ENCODE measurements around the gene HARBI1. TPM values are rescaled to one million over a fixed set of nuclear protein-coding genes. Genes with fewer than 3 reads are reported as not detected.

The HARBI1 gene
- total and polyA plus RNA-seq, 5 experiments from 2014 or later = 5.5 to 9.4 (median 7.7) TPM

DNA sequence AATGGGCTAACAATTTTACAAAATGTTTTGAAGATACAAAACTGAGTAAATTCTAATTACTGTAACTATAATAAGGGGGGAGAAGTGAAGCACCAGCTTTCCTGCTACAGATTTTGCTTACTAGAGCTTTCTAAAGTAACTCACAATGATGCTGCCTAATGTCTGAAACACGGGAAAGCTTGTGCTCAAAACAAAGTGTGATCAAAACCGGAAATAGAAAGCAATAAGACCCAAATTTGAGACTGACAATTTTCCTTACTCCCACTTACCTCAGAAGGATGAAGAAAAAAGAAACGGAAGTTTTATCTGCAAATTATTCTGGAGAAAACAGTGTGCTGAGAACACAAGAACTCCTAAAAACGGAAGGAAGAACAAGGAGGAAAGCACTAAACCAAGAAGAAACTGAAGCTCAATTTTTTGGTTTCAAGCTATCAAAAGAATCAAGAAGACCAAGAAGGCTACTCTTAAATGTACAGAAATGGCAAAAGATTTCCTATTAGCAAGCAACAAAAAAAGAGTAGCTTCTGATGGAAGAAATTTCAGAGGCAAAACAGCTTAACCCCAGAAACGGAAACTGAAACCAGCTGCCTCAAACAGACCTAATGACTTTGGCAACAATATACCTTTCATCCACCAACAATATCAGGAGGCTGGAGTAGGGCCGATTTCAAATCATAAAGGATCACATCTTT, 56.6 kb downstream of the HARBI1 start:
- Mint-ChIP-seq H3K4me3 (peak overlapping the region; percentile 75 to 96 (median 90)), H3K36me3 (no peaks in the 10 kb centered on the region), H3K27ac (peak overlapping the region; percentile 81 to 98 (median 94)), H3K27me3 (no peaks in the 10 kb centered on the region), H3K4me1 (peaks cover 23 to 66% (median 62%) of the 10 kb centered on the region in 4 donors), H3K9me3 (no peaks in the 10 kb centered on the region)
- POLR2A ChIA-PET = interaction anchor here (1.1 to 1.7 kb wide), 3 partner anchors 33 to 140 kb away, joined by 3 to 9 read pairs (median 4); partner anchors contain the start of genes AMBRA1, ARHGAP1, ATG13 and ZNF408
- DNase-seq (peak in 4 of 10 donors; percentile 14 to 41 (median 30)), ATAC-seq (peak; percentile 76 to 85)

DNA sequence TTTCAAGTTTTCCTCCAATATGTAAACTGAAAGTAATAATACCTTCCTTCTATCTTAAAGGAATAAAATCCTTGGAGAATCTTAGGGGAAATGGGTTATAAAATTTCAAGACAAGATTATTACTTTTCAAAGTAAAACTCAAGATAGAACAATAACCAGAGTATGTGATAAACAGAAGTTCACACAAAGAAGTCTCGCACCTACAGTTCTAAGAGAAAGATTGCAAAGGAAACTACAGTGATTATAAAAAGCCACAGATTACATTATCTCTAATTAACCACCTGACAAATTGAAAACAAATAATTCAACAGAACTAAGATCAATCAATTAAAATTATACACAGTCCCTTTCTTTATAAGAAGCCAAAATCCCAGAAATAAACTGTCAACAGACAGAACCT, 57.2 kb downstream of the HARBI1 start:
- ATAC-seq = peak in 1 of 2 donors; percentile 14

DNA sequence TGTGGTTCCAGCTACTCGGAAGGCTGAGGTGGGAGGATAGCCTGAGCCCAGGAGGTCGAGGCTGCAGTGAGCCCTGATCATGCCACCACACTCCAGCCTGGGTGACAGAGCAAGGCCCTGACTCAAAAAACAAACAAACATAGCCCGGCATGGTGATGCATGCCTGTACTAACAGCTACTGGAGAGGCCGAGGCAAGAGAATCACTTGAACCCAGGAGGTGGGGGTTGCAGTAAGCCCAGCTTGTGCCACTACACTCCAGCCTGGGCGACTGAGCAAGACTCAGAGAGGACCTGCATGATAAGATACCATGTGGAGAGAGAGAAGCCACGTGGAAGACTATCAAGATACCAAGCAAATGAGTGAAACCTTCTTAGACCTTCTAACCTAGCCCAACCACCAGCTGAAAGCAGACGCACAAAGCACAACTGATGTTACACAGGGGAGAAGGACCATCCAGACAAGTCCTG, 59.3 kb downstream of the HARBI1 start:
- Mint-ChIP-seq H3K27ac (peak overlapping the region in 7 of 10 donors; percentile 11 to 62 (median 40)), H3K9me3 (no peaks in the 10 kb centered on the region), H3K4me3 (peak overlapping the region in 1 of 10 donors; percentile 35), H3K27me3 (no peaks in the 10 kb centered on the region), H3K4me1 (peaks cover 35 to 79% (median 77%) of the 10 kb centered on the region in 4 donors), H3K36me3 (peaks cover 0 to 3% (median 1%) of the 10 kb centered on the region in 3 donors)
- POLR2A ChIA-PET = interaction anchor here (0.6 kb wide), 1 partner anchor 229 kb away, joined by 4 read pairs; no protein-coding TSS in a partner anchor
- ATAC-seq (no peak), DNase-seq (no peak)

More for the DNA sequence above, 57.2 kb downstream of the HARBI1 start:
- no peaks in the 10 kb centered on the region for H3K27me3 Mint-ChIP-seq
- no peaks in the 10 kb centered on the region for H3K9me3 Mint-ChIP-seq
- peak overlapping the region; percentile 30 to 98 (median 94) for H3K27ac Mint-ChIP-seq
- DNase-seq = no peak
- peaks cover 28 to 72% (median 67%) of the 10 kb centered on the region in 4 donors for H3K4me1 Mint-ChIP-seq
- POLR2A ChIA-PET = interaction anchor here (1.0 to 1.7 kb wide), 2 partner anchors 34 to 140 kb away, joined by 4 to 9 read pairs; partner anchors contain the start of genes AMBRA1 and ARHGAP1
- H3K36me3 Mint-ChIP-seq = no peaks in the 10 kb centered on the region
- peak overlapping the region; percentile 75 to 96 (median 90) for H3K4me3 Mint-ChIP-seq

DNA sequence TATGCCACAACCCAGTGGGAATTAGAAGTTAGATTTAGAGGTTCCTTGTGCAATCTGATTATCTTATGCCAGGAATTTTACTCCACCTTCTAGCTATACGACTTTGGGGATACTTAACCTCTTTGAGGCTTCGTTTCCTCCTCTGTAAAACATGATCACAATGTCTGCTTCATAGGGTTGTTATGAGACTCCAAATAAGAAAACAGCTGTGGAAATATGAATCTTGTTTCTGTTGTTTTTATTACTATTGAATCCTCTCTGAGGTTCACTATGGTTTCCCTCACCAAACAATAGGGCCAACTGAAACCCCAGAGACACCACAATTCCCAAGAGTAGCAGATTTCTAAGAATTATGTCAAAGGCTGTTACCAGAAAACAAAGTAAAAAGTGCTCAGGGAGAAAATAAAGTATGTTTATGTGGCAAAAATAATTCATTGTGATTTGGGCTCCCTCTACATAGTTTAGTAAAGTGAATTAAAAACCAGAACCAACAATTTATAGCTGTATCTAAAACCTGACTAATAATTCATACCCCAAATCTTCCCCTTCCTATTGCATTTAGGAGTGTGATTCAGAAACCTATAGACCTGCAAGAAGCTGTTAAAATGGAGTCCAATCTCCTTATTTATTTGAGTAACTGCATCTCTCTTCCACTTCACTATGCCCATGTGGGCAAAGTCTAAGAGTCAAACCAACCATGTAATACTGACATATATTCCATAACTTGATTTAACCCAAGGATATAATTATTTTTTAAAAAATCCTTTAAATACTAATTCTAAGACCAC, 61.6 kb downstream of the HARBI1 start:
- peak overlapping the region in 9 of 10 donors; percentile 6 to 87 (median 60) for H3K27ac Mint-ChIP-seq
- peaks cover 28 to 62% (median 58%) of the 10 kb centered on the region in 4 donors for H3K4me1 Mint-ChIP-seq
- peak overlapping the region in 4 of 10 donors; percentile 22 to 43 (median 32) for H3K4me3 Mint-ChIP-seq
- H3K27me3 Mint-ChIP-seq = no peaks in the 10 kb centered on the region
- H3K36me3 Mint-ChIP-seq = peaks cover 0 to 3% (median 1%) of the 10 kb centered on the region in 3 donors
- ATAC-seq (peak in 1 of 2 donors; percentile 44), DNase-seq (peak in 1 of 10 donors; percentile 7)
- POLR2A ChIA-PET = interaction anchor here (0.6 kb wide), 1 partner anchor 10 kb away, joined by 3 read pairs; no protein-coding TSS in a partner anchor
- no peaks in the 10 kb centered on the region for H3K9me3 Mint-ChIP-seq

DNA sequence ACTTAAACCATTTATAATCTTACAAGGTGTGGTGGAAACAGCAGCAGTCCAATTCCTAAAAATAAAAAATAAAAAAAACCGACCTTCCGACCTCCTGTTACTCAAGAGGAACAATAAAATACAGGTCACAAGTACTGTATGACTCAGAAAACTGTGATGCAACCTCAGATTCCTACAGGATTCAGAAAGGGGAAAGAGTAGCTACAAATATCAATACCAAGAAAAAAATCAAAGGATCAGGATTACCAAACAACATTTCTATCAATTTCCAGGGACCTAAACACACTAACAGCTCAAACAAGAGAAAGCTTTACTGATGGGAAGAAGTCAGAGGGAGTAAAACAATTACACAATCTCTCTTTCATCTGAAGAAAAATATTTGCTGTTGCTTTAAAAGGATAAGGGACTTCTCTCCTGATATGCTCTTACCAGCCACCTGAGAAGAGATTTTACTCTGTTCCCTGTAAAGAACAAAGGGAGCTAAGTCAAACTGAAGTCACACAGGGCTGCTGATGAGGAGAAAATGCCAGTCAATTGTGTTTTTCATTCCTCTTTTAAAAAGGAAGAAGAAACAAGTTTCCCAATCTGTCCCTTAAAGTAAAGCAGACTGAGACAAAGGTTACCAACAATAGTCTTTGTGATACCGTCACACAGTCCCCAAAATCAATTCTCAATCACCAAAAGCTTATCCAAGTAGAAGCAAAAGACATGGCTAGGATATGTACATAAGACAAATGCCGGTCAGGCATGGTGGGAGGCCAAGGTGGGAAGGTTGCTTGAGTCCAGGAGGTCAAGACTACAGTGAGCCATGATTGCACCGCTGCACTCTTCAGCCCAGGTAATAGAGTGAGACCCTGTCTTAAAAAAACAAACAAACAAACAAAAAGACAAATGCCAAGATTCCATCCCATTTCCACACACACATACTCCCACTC, 62.5 kb downstream of the HARBI1 start:
- Mint-ChIP-seq H3K36me3 (peaks cover 0 to 4% (median 1%) of the 10 kb centered on the region in 3 donors), H3K27ac (peak overlapping the region; percentile 6 to 85 (median 64)), H3K9me3 (no peaks in the 10 kb centered on the region), H3K27me3 (no peaks in the 10 kb centered on the region), H3K4me3 (peak overlapping the region in 9 of 10 donors; percentile 0 to 50 (median 23)), H3K4me1 (peaks cover 24 to 62% (median 58%) of the 10 kb centered on the region in 4 donors)
- POLR2A ChIA-PET = no interaction called here
- ATAC-seq (no peak), DNase-seq (no peak)

DNA sequence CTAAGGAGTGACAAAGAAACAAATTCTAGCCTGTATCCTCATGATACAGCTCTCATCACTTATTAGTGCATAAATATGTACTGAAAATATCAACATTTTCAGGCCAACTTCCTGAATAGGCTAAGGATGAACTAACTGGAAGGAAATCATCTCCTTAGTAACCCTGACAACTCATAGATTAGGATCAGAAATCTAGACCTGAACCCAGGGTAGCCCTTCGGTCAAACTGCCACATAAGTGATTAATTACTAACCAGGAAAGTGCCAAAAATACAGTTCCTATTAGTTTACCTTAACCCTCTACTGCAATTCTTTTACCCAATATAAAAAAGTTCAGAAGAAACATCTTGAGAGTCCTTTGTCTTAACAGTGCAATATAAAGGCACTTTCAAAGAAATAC, 63.2 kb downstream of the HARBI1 start:
- no peak for ATAC-seq
- no peak for DNase-seq
- H3K27ac Mint-ChIP-seq = peak overlapping the region in 4 of 10 donors; percentile 6 to 82 (median 58)
- peaks cover 0 to 4% (median 1%) of the 10 kb centered on the region in 3 donors for H3K36me3 Mint-ChIP-seq
- POLR2A ChIA-PET = no interaction called here
- H3K4me3 Mint-ChIP-seq = peak overlapping the region in 1 of 10 donors; percentile 50
- no peaks in the 10 kb centered on the region for H3K27me3 Mint-ChIP-seq
- H3K9me3 Mint-ChIP-seq = no peaks in the 10 kb centered on the region
- H3K4me1 Mint-ChIP-seq = peaks cover 23 to 57% (median 55%) of the 10 kb centered on the region in 4 donors

Other genes with a start within 250 kb of the HARBI1 start
- 1 to 10 TPM; 7.2 to 8.0 TPM for gene MDK, start 235.6 kb downstream of the HARBI1 start, total RNA-seq
- under 1 TPM in 1 of 3 donors, not detected in 2; 0.52 TPM for gene MDK, start 235.6 kb downstream of the HARBI1 start, polyA plus RNA-seq
- under 1 TPM; 0.25 to 0.73 TPM for gene CHRM4, start 225.5 kb downstream of the HARBI1 start, total RNA-seq
- gene CHRM4, start 225.5 kb downstream of the HARBI1 start, polyA plus RNA-seq = under 1 TPM in 2 of 3 donors, not detected in 1; 0.16 to 0.18 TPM
- gene AMBRA1, start 23.2 kb downstream of the HARBI1 start, total RNA-seq = 10 to 100 TPM; 36.8 to 38.8 TPM
- gene AMBRA1, start 23.2 kb downstream of the HARBI1 start, polyA plus RNA-seq = 10 to 100 TPM in 1 of 3 donors, 1 to 10 TPM in 2; 6.1 to 16.3 (median 7.4) TPM
- 10 to 100 TPM; 97.1 to 98.6 TPM for gene ATG13, start 326 bp upstream of the HARBI1 start, total RNA-seq
- gene ATG13, start 326 bp upstream of the HARBI1 start, polyA plus RNA-seq = 10 to 100 TPM; 59.6 to 77.9 (median 67.6) TPM
- gene ARHGAP1, start 83.4 kb upstream of the HARBI1 start, total RNA-seq = 10 to 100 TPM; 67.5 to 71.2 TPM
- 10 to 100 TPM; 35.5 to 63.1 (median 43.5) TPM for gene ARHGAP1, start 83.4 kb upstream of the HARBI1 start, polyA plus RNA-seq
- gene ZNF408, start 83.8 kb upstream of the HARBI1 start, total RNA-seq = 10 to 100 TPM; 21.4 to 26.5 TPM
- 10 to 100 TPM in 1 of 3 donors, 1 to 10 TPM in 2; 6.3 to 11.7 (median 9.6) TPM for gene ZNF408, start 83.8 kb upstream of the HARBI1 start, polyA plus RNA-seq
- not detected for gene F2, start 102.0 kb upstream of the HARBI1 start, total RNA-seq
- not detected for gene F2, start 102.0 kb upstream of the HARBI1 start, polyA plus RNA-seq
- gene CKAP5, start 229.1 kb upstream of the HARBI1 start, total RNA-seq = 10 to 100 TPM; 42.2 to 45.7 TPM
- 10 to 100 TPM; 10.7 to 17.2 (median 11.0) TPM for gene CKAP5, start 229.1 kb upstream of the HARBI1 start, polyA plus RNA-seq

Data from naive thymus-derived CD8-positive, alpha-beta T cell (primary cell).